ENCODE measurements around the gene TRPV4.

Gene TRPV4

DNA sequence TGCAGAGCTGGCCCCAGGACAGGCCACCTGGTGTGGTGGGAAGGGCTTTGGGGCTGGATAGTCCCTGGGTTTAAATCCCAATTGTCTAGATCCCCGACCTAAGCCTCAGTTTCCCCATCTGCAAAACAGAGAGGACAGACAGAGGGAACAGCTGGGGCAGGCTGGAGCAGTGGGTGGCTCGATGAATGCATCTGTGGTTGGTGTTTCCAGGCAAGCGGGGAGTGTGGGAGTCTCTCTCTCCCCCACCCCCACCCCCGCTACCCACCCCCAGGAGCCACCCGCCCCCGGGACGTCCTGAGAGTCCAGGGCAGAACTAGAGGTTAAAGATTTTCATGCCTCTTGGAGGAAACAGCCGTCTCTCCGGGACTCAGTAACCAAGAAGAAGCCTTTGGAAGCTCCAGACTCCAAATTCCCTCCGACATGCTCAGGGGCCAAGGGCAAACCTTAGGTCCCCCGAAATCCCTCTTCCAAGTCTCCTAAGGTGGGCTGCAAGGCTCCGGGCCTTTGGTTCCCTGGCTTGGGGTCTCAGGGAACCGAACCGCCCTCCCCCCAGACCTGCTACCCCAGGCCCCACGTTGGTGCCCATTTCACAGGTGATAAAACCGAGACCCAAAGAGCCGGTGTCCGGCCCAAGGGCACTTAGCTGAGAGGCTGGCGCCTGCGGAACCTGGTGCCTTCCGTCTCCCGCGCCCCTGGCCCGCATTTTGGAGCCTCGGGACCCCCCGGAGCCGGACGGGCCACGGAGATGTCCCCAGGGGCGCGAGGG is 474 bp downstream of the TRPV4 start:
- H3K4me1 ChIP-seq (ENCODE audit: insufficient read depth, low read length), result no peaks in the 10 kb centered on the region
- peaks cover 10% of the 10 kb centered on the region for H3K27me3 ChIP-seq (ENCODE audit: insufficient read depth, low read length, poor library complexity)
- no peaks in the 10 kb centered on the region for H3K36me3 ChIP-seq (ENCODE audit: insufficient read depth, low read length)
- ATAC-seq (ENCODE audit: insufficient read depth, low read depth) (no peak), DNase-seq (no peak)
- H3K79me2 ChIP-seq (ENCODE audit: insufficient read depth, low read length), result no peaks in the 10 kb centered on the region
- no peak overlapping the region for H3K27ac ChIP-seq (ENCODE audit: low read length)
- H3K9me3 ChIP-seq (ENCODE audit: insufficient read depth, low read length, severe bottlenecking), result no peaks in the 10 kb centered on the region
- H3K4me3 ChIP-seq (ENCODE audit: low read depth in 1 of 2, low read length in 2 of 2), result no peak overlapping the region
- H2AFZ ChIP-seq (ENCODE audit: low read depth, low read length), result no peak overlapping the region
- no peak overlapping the region for H3K9ac ChIP-seq (ENCODE audit: low read depth, low read length)
- H4K20me1 ChIP-seq (ENCODE audit: insufficient read depth, low read length), result 0 out of 2 replicates have a peak, but pooled peaks cover 4% of the 10 kb centered on the region
- TF ChIP-seq EZH2 (IDR thresholded peaks at IDR 0.05; ENCODE audit: borderline replicate concordance, low read depth, low read length, severe bottlenecking), result no peak
- TF ChIP-seq, protein P1, sequence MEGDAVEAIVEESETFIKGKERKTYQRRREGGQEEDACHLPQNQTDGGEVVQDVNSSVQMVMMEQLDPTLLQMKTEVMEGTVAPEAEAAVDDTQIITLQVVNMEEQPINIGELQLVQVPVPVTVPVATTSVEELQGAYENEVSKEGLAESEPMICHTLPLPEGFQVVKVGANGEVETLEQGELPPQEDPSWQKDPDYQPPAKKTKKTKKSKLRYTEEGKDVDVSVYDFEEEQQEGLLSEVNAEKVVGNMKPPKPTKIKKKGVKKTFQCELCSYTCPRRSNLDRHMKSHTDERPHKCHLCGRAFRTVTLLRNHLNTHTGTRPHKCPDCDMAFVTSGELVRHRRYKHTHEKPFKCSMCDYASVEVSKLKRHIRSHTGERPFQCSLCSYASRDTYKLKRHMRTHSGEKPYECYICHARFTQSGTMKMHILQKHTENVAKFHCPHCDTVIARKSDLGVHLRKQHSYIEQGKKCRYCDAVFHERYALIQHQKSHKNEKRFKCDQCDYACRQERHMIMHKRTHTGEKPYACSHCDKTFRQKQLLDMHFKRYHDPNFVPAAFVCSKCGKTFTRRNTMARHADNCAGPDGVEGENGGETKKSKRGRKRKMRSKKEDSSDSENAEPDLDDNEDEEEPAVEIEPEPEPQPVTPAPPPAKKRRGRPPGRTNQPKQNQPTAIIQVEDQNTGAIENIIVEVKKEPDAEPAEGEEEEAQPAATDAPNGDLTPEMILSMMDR (IDR thresholded peaks at IDR 0.05; ENCODE audit: borderline replicate concordance, extremely low read depth, low read length, poor library complexity, severe bottlenecking), result no peak
- no peak overlapping the region for H3K4me2 ChIP-seq (ENCODE audit: insufficient read depth, low read length)

DNA sequence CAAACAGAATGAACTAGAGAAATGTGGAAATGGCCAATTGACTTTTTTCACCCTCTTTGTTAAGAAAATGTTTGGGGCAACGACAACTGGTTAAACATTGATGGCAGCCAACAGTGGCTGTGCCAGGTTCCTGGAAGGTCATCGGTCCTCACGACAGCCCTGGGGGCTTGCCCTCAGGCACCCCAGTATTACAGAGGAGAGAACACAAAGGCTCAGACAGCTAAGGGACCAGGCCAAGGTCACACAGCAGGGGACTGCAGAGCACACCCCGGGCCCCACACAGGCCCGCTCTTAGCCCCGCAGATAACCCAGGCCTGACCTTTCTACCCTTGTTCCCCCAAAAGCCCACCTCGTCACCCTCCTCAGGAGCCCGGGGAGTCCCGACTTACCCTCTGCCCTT is 1.3 kb downstream of the TRPV4 start:
- H3K27ac ChIP-seq (ENCODE audit: low read length), result no peak overlapping the region
- no peak overlapping the region for H2AFZ ChIP-seq (ENCODE audit: low read depth, low read length)
- no peaks in the 10 kb centered on the region for H3K36me3 ChIP-seq (ENCODE audit: insufficient read depth, low read length)
- H3K27me3 ChIP-seq (ENCODE audit: insufficient read depth, low read length, poor library complexity), result peaks cover 10% of the 10 kb centered on the region
- no peak overlapping the region for H3K9ac ChIP-seq (ENCODE audit: low read depth, low read length)
- no peaks in the 10 kb centered on the region for H3K79me2 ChIP-seq (ENCODE audit: insufficient read depth, low read length)
- ATAC-seq (ENCODE audit: insufficient read depth, low read depth) (no peak), DNase-seq (no peak)
- no peaks in the 10 kb centered on the region for H3K9me3 ChIP-seq (ENCODE audit: insufficient read depth, low read length, severe bottlenecking)
- TF ChIP-seq, protein P1 (IDR thresholded peaks at IDR 0.05; ENCODE audit: borderline replicate concordance, extremely low read depth, low read length, poor library complexity, severe bottlenecking), result no peak
- no peak for TF ChIP-seq EZH2 (IDR thresholded peaks at IDR 0.05; ENCODE audit: borderline replicate concordance, low read depth, low read length, severe bottlenecking)
- 0 out of 2 replicates have a peak, but pooled peaks cover 4% of the 10 kb centered on the region for H4K20me1 ChIP-seq (ENCODE audit: insufficient read depth, low read length)
- no peaks in the 10 kb centered on the region for H3K4me1 ChIP-seq (ENCODE audit: insufficient read depth, low read length)
- no peak overlapping the region for H3K4me3 ChIP-seq (ENCODE audit: low read depth in 1 of 2, low read length in 2 of 2)
- no peak overlapping the region for H3K4me2 ChIP-seq (ENCODE audit: insufficient read depth, low read length)

DNA sequence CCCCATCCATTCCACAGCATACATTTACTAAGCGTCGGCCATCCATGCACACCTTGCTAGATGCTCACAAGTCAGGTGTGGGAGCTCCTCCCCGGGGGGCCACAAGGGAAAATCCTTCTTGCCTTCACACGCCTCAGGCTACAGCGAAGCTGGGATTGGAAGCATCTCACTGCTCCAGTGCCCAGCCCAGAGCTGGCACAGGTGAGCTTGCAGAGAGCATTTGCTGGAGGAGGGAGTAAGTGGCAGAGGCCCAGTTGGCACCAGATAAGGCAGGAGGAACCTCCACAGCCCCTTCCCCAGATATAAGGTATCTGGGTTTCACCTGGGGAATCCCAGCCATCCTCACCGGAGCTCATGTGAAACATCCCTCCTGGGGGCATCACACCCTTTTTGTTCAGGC is 1.8 kb downstream of the TRPV4 start:
- Histone ChIP-seq H4K20me1 (ENCODE audit: insufficient read depth, low read length) (0 out of 2 replicates have a peak, but pooled peaks cover 4% of the 10 kb centered on the region), H3K9me3 (ENCODE audit: insufficient read depth, low read length, severe bottlenecking) (no peaks in the 10 kb centered on the region), H3K36me3 (ENCODE audit: insufficient read depth, low read length) (no peaks in the 10 kb centered on the region), H3K27ac (ENCODE audit: low read length) (no peak overlapping the region), H3K4me3 (ENCODE audit: low read depth in 1 of 2, low read length in 2 of 2) (no peak overlapping the region), H3K27me3 (ENCODE audit: insufficient read depth, low read length, poor library complexity) (peaks cover 12% of the 10 kb centered on the region), H3K4me2 (ENCODE audit: insufficient read depth, low read length) (no peak overlapping the region), H3K9ac (ENCODE audit: low read depth, low read length) (no peak overlapping the region), H3K4me1 (ENCODE audit: insufficient read depth, low read length) (no peaks in the 10 kb centered on the region), H2AFZ (ENCODE audit: low read depth, low read length) (no peak overlapping the region), H3K79me2 (ENCODE audit: insufficient read depth, low read length) (no peaks in the 10 kb centered on the region)
- no peak for TF ChIP-seq EZH2 (IDR thresholded peaks at IDR 0.05; ENCODE audit: borderline replicate concordance, low read depth, low read length, severe bottlenecking)
- TF ChIP-seq, protein P1 (IDR thresholded peaks at IDR 0.05; ENCODE audit: borderline replicate concordance, extremely low read depth, low read length, poor library complexity, severe bottlenecking), result no peak
- ATAC-seq (ENCODE audit: insufficient read depth, low read depth) (no peak), DNase-seq (no peak)

All from DND-41 (cell line).